Measurements from ENCODE around the gene TPSAB1.

GRCh38 chr16:1210461-1210860 is 30.0 kb upstream of the TPSAB1 start:
- no peak for TF ChIP-seq CTCF (conservative IDR thresholded peaks at IDR 0.05; ENCODE audit: low read length)
- TF ChIP-seq EZH2phosphoT487 (IDR thresholded peaks at IDR 0.05; ENCODE audit: borderline replicate concordance, low read depth, low read length), result no peak

Measured in OCI-LY7 (cell line).